Left ventricle myocardium inferior (tissue), 1 donor: ENCODE results near the gene GIMAP4. TPM values are rescaled to one million over a fixed set of nuclear protein-coding genes. Genes with fewer than 3 reads are reported as not detected.
"Not testable (repeated sequence)": the region's sequence is repeated elsewhere in the genome, so short reads cannot be mapped to it uniquely, and the experiment has no call there.

Experiments
- DNase-seq: peaks from one replicate; pipeline ENCODE4 v3.0.0-alpha.2; 2020
- H3K27ac ChIP-seq: fragments of 200-600 bp; replicated peaks from 2 replicates; pipeline ENCODE4 v1.8.0; 2021
- H3K27me3 ChIP-seq: fragments of 200-600 bp; 2 replicates; pipeline ENCODE4 v1.8.0; 2021; ENCODE audit warnings: low read depth
- H3K36me3 ChIP-seq: fragments of 200-600 bp; 2 replicates; pipeline ENCODE4 v1.8.0; 2021
- H3K4me1 ChIP-seq: fragments of 200-600 bp; 2 replicates; pipeline ENCODE4 v1.8.0; 2021
- H3K4me3 ChIP-seq: fragments of 200-600 bp; 2 replicates; pipeline ENCODE4 v1.8.0; 2021; ENCODE audit warnings: mild to moderate bottlenecking, moderate library complexity
- H3K9me3 ChIP-seq: fragments of 200-600 bp; replicated peaks from 2 replicates; pipeline ENCODE4 v1.8.0; 2021
- CTCF ChIP-seq: fragments of 200-600 bp; IDR thresholded peaks from 2 replicates; pipeline ENCODE4 v1.8.0; 2021; ENCODE audit warnings: antibody characterized with exemption, mild to moderate bottlenecking, borderline replicate concordance
- intact Hi-C: fragments of 100-400 bp; cut with micrococcal nuclease; formaldehyde crosslinking; loops from one replicate; pipeline ENCODE4 v1.11.0; 2022
- total RNA-seq: library from RNA; stranded (reverse); fragmentation: NEBNext Ultra II Directional; extraction: Animal tissue kit (Norgen Biotek cat#: 25700); gene quantifications from one replicate; pipeline ENCODE4 v1.2.1, GENCODE V29; 2021
- donor health status: DM: no; HTN: yes; CAD: no; lungs with severe emphysema.

Gene GIMAP4
- total RNA-seq, 1 donor from 2014 or later: 31.2 TPM

GRCh38 chr7:150594805-150595204 is 27.6 kb downstream of the GIMAP4 start:
- Histone ChIP-seq H3K36me3 (no peaks in the 10 kb centered on the region), H3K4me1 (peaks cover 9% of the 10 kb centered on the region), H3K9me3 (peaks cover 30% of the 10 kb centered on the region), H3K27ac (peak overlapping the region; percentile 70), H3K27me3 (no peaks in the 10 kb centered on the region), H3K4me3 (no peak overlapping the region)
- DNase-seq: no peak
- no peak for TF ChIP-seq CTCF
- intact Hi-C loops: no loop called here

GRCh38 chr7:150595361-150595760 is 28.2 kb downstream of the GIMAP4 start:
- Histone ChIP-seq H3K36me3 (no peaks in the 10 kb centered on the region), H3K4me3 (no peak overlapping the region), H3K27ac (peak overlapping the region; percentile 70), H3K27me3 (no peaks in the 10 kb centered on the region), H3K9me3 (peaks cover 30% of the 10 kb centered on the region), H3K4me1 (peaks cover 9% of the 10 kb centered on the region)
- intact Hi-C loops: no loop called here
- DNase-seq: no peak
- TF ChIP-seq CTCF: no peak

GRCh38 chr7:150603600-150603999 is 36.4 kb downstream of the GIMAP4 start:
- DNase-seq, intact Hi-C loops, H3K36me3 ChIP-seq, H3K4me1 ChIP-seq, H3K27me3 ChIP-seq, H3K4me3 ChIP-seq: not testable (repeated sequence)
- Histone ChIP-seq H3K27ac (peak overlapping the region; percentile 81), H3K9me3 (peaks cover 10% of the 10 kb centered on the region)

- DNase-seq: no peak
- H3K27me3 ChIP-seq: no peaks in the 10 kb centered on the region
- H3K4me3 ChIP-seq: no peak overlapping the region
- intact Hi-C loops: no loop called here
- H3K27ac ChIP-seq: peak overlapping the region; percentile 50
- no peaks in the 10 kb centered on the region for H3K36me3 ChIP-seq
- TF ChIP-seq CTCF: no peak
- H3K9me3 ChIP-seq: no peaks in the 10 kb centered on the region
- H3K4me1 ChIP-seq: no peaks in the 10 kb centered on the region
Measured at GRCh38 chr7:150610233-150610632, 43.0 kb downstream of the GIMAP4 start.

- H3K4me3 ChIP-seq: no peak overlapping the region
Measured at GRCh38 chr7:150612925-150613324, 45.7 kb downstream of the GIMAP4 start.

GRCh38 chr7:150613880-150614279 is 46.7 kb downstream of the GIMAP4 start:
- Histone ChIP-seq H3K36me3 (no peaks in the 10 kb centered on the region), H3K4me1 (no peaks in the 10 kb centered on the region), H3K4me3 (no peak overlapping the region), H3K9me3 (peaks cover 4% of the 10 kb centered on the region), H3K27me3 (no peaks in the 10 kb centered on the region), H3K27ac (no peak overlapping the region)
- no peak for DNase-seq
- intact Hi-C loops: no loop called here
- TF ChIP-seq CTCF: no peak

More at GRCh38 chr7:150612925-150613324, 45.7 kb downstream of the GIMAP4 start:
- Histone ChIP-seq H3K4me1 (no peaks in the 10 kb centered on the region), H3K27ac (no peak overlapping the region), H3K27me3 (no peaks in the 10 kb centered on the region), H3K36me3 (no peaks in the 10 kb centered on the region), H3K9me3 (peaks cover 4% of the 10 kb centered on the region)
- intact Hi-C loops: no loop called here
- no peak for TF ChIP-seq CTCF
- no peak for DNase-seq

- H3K27ac ChIP-seq, H3K4me1 ChIP-seq, H3K27me3 ChIP-seq, H3K9me3 ChIP-seq, intact Hi-C loops, H3K36me3 ChIP-seq, H3K4me3 ChIP-seq, DNase-seq: not testable (repeated sequence)
Measured at GRCh38 chr7:150614426-150614825, 47.2 kb downstream of the GIMAP4 start.

GRCh38 chr7:150615221-150615755 is 48.1 kb downstream of the GIMAP4 start:
- intact Hi-C loops, DNase-seq, H3K27ac ChIP-seq, H3K27me3 ChIP-seq, H3K4me3 ChIP-seq, H3K36me3 ChIP-seq, H3K9me3 ChIP-seq, H3K4me1 ChIP-seq: not testable (repeated sequence)
